ENCODE results near the gene NBEA.

NBEA gene

GRCh38 chr13:35346494-35346893 is 404.4 kb downstream of the NBEA start:
- TF ChIP-seq, protein P1, sequence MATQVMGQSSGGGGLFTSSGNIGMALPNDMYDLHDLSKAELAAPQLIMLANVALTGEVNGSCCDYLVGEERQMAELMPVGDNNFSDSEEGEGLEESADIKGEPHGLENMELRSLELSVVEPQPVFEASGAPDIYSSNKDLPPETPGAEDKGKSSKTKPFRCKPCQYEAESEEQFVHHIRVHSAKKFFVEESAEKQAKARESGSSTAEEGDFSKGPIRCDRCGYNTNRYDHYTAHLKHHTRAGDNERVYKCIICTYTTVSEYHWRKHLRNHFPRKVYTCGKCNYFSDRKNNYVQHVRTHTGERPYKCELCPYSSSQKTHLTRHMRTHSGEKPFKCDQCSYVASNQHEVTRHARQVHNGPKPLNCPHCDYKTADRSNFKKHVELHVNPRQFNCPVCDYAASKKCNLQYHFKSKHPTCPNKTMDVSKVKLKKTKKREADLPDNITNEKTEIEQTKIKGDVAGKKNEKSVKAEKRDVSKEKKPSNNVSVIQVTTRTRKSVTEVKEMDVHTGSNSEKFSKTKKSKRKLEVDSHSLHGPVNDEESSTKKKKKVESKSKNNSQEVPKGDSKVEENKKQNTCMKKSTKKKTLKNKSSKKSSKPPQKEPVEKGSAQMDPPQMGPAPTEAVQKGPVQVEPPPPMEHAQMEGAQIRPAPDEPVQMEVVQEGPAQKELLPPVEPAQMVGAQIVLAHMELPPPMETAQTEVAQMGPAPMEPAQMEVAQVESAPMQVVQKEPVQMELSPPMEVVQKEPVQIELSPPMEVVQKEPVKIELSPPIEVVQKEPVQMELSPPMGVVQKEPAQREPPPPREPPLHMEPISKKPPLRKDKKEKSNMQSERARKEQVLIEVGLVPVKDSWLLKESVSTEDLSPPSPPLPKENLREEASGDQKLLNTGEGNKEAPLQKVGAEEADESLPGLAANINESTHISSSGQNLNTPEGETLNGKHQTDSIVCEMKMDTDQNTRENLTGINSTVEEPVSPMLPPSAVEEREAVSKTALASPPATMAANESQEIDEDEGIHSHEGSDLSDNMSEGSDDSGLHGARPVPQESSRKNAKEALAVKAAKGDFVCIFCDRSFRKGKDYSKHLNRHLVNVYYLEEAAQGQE (IDR thresholded peaks at IDR 0.05; ENCODE audit: insufficient replicate concordance, low read depth) = no peak
- TF ChIP-seq GABPA (IDR thresholded peaks at IDR 0.05; ENCODE audit: low read depth) (no peak), SPI1 (IDR thresholded peaks at IDR 0.05; ENCODE audit: borderline replicate concordance, low read depth) (no peak), POLR2AphosphoS5 (IDR thresholded peaks at IDR 0.05; ENCODE audit: low read depth) (no peak)
- TF ChIP-seq, protein P2, sequence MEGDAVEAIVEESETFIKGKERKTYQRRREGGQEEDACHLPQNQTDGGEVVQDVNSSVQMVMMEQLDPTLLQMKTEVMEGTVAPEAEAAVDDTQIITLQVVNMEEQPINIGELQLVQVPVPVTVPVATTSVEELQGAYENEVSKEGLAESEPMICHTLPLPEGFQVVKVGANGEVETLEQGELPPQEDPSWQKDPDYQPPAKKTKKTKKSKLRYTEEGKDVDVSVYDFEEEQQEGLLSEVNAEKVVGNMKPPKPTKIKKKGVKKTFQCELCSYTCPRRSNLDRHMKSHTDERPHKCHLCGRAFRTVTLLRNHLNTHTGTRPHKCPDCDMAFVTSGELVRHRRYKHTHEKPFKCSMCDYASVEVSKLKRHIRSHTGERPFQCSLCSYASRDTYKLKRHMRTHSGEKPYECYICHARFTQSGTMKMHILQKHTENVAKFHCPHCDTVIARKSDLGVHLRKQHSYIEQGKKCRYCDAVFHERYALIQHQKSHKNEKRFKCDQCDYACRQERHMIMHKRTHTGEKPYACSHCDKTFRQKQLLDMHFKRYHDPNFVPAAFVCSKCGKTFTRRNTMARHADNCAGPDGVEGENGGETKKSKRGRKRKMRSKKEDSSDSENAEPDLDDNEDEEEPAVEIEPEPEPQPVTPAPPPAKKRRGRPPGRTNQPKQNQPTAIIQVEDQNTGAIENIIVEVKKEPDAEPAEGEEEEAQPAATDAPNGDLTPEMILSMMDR (IDR thresholded peaks at IDR 0.05; ENCODE audit: insufficient read depth, low read length) = no peak
- H3K27me3 ChIP-seq (ENCODE audit: insufficient read depth, poor library complexity, severe bottlenecking) = no peaks in the 10 kb centered on the region
- DNase-seq (ENCODE audit: low read depth in 1 of 2, low spot score in 1 of 2) = no peak
- no peak overlapping the region for H3K4me3 ChIP-seq (replicated peaks; ENCODE audit: insufficient read depth, low read length)
- H3K27ac ChIP-seq (replicated peaks) = no peak overlapping the region

DNA sequence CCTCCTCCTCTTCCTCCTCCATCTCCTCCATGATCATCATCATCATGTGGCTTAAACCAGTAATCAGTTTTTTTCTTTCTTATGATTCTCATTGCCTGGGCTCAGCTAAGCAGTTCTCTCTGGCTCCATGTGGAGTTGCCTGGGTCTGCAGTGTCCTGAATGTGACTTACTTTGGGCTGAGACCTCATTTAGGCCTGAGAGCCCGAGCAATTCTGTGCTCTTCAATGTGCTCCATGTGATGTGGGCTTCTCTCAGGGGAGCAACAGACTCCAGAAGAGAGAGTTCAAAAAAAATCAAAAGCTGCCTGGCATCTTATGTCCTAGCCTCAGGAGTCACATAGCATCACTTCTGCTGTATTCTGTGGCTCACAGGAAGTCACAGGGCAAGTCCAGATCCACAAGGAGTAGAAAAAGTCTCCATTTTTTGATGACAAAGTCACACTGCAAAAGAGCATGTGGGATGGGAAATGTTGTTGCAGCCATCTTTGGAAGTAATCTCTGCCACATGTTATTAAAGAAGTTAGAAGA is 405.7 kb downstream of the NBEA start:
- Histone ChIP-seq H3K27ac (replicated peaks) (no peak overlapping the region), H3K4me3 (replicated peaks; ENCODE audit: insufficient read depth, low read length) (no peak overlapping the region), H3K27me3 (ENCODE audit: insufficient read depth, poor library complexity, severe bottlenecking) (no peaks in the 10 kb centered on the region)
- TF ChIP-seq SPI1 (IDR thresholded peaks at IDR 0.05; ENCODE audit: borderline replicate concordance, low read depth) = no peak
- TF ChIP-seq GABPA (IDR thresholded peaks at IDR 0.05; ENCODE audit: low read depth) = no peak
- no peak for TF ChIP-seq POLR2AphosphoS5 (IDR thresholded peaks at IDR 0.05; ENCODE audit: low read depth)
- TF ChIP-seq, protein P1 (IDR thresholded peaks at IDR 0.05; ENCODE audit: insufficient replicate concordance, low read depth) = no peak
- TF ChIP-seq, protein P2 (IDR thresholded peaks at IDR 0.05; ENCODE audit: insufficient read depth, low read length) = no peak
- no peak for DNase-seq (ENCODE audit: low read depth in 1 of 2, low spot score in 1 of 2)

DNA sequence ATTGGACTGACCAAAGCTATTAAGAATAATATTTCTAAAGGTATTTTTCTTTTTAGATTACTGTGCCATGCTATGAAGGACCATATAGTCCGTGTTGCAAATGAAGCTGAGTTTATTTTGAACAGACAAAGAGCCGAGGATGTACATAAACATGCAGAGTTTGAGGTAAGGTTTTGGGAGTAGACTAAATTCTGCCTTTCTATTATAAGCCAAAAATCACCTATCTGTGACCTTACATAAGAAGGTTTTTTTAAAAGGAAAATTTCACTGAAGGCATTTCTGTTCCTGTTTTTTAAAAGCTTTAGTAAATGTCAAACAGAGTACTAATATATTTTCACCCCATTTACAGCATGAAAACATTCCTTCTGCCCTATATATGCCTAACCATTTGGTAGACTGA is 407.0 kb downstream of the NBEA start:
- Histone ChIP-seq H3K27me3 (ENCODE audit: insufficient read depth, poor library complexity, severe bottlenecking) (no peaks in the 10 kb centered on the region), H3K27ac (replicated peaks) (no peak overlapping the region), H3K4me3 (replicated peaks; ENCODE audit: insufficient read depth, low read length) (no peak overlapping the region)
- DNase-seq (ENCODE audit: low read depth in 1 of 2, low spot score in 1 of 2) = no peak
- TF ChIP-seq SPI1 (IDR thresholded peaks at IDR 0.05; ENCODE audit: borderline replicate concordance, low read depth) (no peak), POLR2AphosphoS5 (IDR thresholded peaks at IDR 0.05; ENCODE audit: low read depth) (no peak), GABPA (IDR thresholded peaks at IDR 0.05; ENCODE audit: low read depth) (no peak)
- TF ChIP-seq, protein P2 (IDR thresholded peaks at IDR 0.05; ENCODE audit: insufficient read depth, low read length) = no peak
- TF ChIP-seq, protein P1 (IDR thresholded peaks at IDR 0.05; ENCODE audit: insufficient replicate concordance, low read depth) = no peak
